Measurements from ENCODE around the gene SUGCT. TPM values are rescaled to one million over a fixed set of nuclear protein-coding genes. Genes with fewer than 3 reads are reported as not detected.

SUGCT gene
- total RNA-seq, 2 donors from 2014 or later, result 10.3 to 18.6 TPM

GRCh38 chr7:40827222-40828085, 692.6 kb downstream of the SUGCT start:
- ATAC-seq, result peak; percentile 87
- intact Hi-C loops (cut with DNase I, micrococcal nuclease), result no loop called here
- DNase-seq, result no peak

- intact Hi-C loops (cut with DNase I, micrococcal nuclease), result no loop called here
Measured at GRCh38 chr7:40828686-40829600, 694.1 kb downstream of the SUGCT start.

GRCh38 chr7:40833191-40833887, 698.5 kb downstream of the SUGCT start:
- intact Hi-C loops (cut with DNase I, micrococcal nuclease), result no loop called here
- no peak for DNase-seq

More at GRCh38 chr7:40828686-40829600, 694.1 kb downstream of the SUGCT start:
- no peak for ATAC-seq
- no peak for DNase-seq

GRCh38 chr7:40833888-40834234, 699.1 kb downstream of the SUGCT start:
- no peak for ATAC-seq
- DNase-seq, result no peak
- intact Hi-C loops (cut with DNase I, micrococcal nuclease), result no loop called here

More at GRCh38 chr7:40833191-40833887, 698.5 kb downstream of the SUGCT start:
- no peak for ATAC-seq

GRCh38 chr7:40836218-40836617, 701.4 kb downstream of the SUGCT start:
- ATAC-seq (no peak), DNase-seq (no peak)
- intact Hi-C loops (cut with DNase I, micrococcal nuclease), result no loop called here

- no peak for DNase-seq
- no peak for ATAC-seq
- intact Hi-C loops (cut with DNase I, micrococcal nuclease), result no loop called here
Measured at GRCh38 chr7:40839881-40840280, 705.1 kb downstream of the SUGCT start.

GRCh38 chr7:40840990-40841389, 706.2 kb downstream of the SUGCT start:
- no peak for DNase-seq
- intact Hi-C loops (cut with DNase I, micrococcal nuclease), result no loop called here
- ATAC-seq, result no peak

- ATAC-seq (no peak), DNase-seq (no peak)
- intact Hi-C loops (cut with DNase I, micrococcal nuclease), result no loop called here
Measured at GRCh38 chr7:40842641-40843040, 707.8 kb downstream of the SUGCT start.

- DNase-seq (no peak), ATAC-seq (no peak)
- intact Hi-C loops (cut with DNase I, micrococcal nuclease), result no loop called here
Measured at GRCh38 chr7:40843338-40843985, 708.7 kb downstream of the SUGCT start.

- ATAC-seq (no peak), DNase-seq (no peak)
- intact Hi-C loops (cut with DNase I, micrococcal nuclease), result no loop called here
Measured at GRCh38 chr7:40845943-40846342, 711.1 kb downstream of the SUGCT start.

GRCh38 chr7:40847921-40848320, 713.1 kb downstream of the SUGCT start:
- DNase-seq, result no peak
- intact Hi-C loops (cut with DNase I, micrococcal nuclease), result no loop called here
- no peak for ATAC-seq

GRCh38 chr7:40848541-40849221, 713.9 kb downstream of the SUGCT start:
- ATAC-seq (no peak), DNase-seq (no peak)
- intact Hi-C loops (cut with DNase I, micrococcal nuclease), result no loop called here

- ATAC-seq (no peak), DNase-seq (no peak)
- intact Hi-C loops (cut with DNase I, micrococcal nuclease), result no loop called here
Measured at GRCh38 chr7:40850017-40850416, 715.2 kb downstream of the SUGCT start.

GRCh38 chr7:40851001-40851400, 716.2 kb downstream of the SUGCT start:
- no peak for DNase-seq
- intact Hi-C loops (cut with DNase I, micrococcal nuclease), result no loop called here
- no peak for ATAC-seq

GRCh38 chr7:40859076-40859475, 724.3 kb downstream of the SUGCT start:
- no peak for ATAC-seq
- intact Hi-C loops (cut with DNase I, micrococcal nuclease), result no loop called here
- DNase-seq, result no peak

- intact Hi-C loops (cut with DNase I, micrococcal nuclease), result no loop called here
- DNase-seq, result no peak
- no peak for ATAC-seq
Measured at GRCh38 chr7:40859965-40860543, 725.2 kb downstream of the SUGCT start.

GRCh38 chr7:40865441-40866233, 730.8 kb downstream of the SUGCT start:
- intact Hi-C loops (cut with DNase I, micrococcal nuclease), result no loop called here
- no peak for ATAC-seq
- no peak for DNase-seq

Measured in left colon (tissue), 2 donors.